Activated CD8-positive, alpha-beta memory T cell treated with anti-CD3 and anti-CD28 coated beads for 36 hours (primary cell): Measurements from ENCODE around the gene SLC25A3. TPM values are rescaled to one million over a fixed set of nuclear protein-coding genes. Genes with fewer than 3 reads are reported as not detected.

Source experiments
- CTCF ChIA-PET: fragments of 350-600 bp; sonication (Branson Sonifier 250); formaldehyde crosslinking; loops from one replicate; lab custom pipeline; 2021; ENCODE audit warnings: antibody characterized with exemption; lab: Charles Lee
- POLR2A ChIA-PET: fragments of 350-600 bp; sonication (Branson Sonifier 250); formaldehyde crosslinking; loops from one replicate; lab custom pipeline; 2021; ENCODE audit warnings: antibody characterized with exemption; lab: Charles Lee
- total RNA-seq, 2 experiments: library from RNA; stranded (reverse); gene quantifications; one replicate each; pipeline ENCODE4 v1.2.3, GENCODE V29; 2021

SLC25A3 gene
- total RNA-seq, 2 experiments from 2014 or later: 668 to 692 TPM

DNA sequence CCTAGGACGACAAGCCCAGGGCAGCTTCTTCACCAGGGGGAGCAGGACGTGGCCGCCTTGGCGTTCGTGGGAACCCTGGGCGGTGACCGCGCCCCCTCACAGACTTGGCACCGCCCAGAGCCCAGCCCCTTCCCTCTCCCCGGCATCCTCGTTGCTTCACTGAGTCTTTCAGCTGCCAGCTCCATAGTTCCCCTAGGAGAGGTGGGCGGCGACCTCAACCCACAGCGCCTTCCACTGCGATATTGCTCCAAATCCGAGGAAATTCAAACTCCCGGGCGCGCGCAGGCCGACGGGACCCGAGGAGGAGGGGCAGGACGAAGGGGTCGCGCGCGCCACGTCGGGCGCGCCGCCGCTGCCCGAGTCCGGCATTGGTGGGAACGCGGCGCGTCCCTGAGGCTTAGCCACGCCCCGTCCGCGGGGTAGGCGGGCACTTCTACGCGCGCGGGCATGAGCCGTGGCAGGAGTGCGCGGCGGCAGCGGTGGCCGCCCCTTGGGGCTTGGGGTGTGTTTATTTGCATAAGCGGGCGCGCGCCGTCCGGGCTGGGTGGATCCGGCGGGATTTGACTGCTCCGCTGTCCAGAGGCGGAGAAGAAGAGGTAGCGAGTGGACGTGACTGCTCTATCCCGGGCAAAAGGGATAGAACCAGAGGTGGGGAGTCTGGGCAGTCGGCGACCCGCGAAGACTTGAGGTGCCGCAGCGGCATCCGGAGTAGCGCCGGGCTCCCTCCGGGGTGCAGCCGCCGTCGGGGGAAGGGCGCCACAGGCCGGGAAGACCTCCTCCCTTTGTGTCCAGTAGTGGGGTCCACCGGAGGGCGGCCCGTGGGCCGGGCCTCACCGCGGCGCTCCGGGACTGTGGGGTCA lies 51.5 kb downstream of the SLC25A3 start, which contains the start of the genes APAF1 and IKBIP:
TSS of gene APAF1 (plus strand) at position 579 of the 860 bp plus-strand sequence. CDS start 3,070 bp downstream, outside the sequence.
TSS of gene IKBIP (minus strand) at position 77 of the 860 bp plus-strand sequence. CDS start 87 bp downstream, outside the sequence.
- CTCF ChIA-PET: interaction anchor here (1.3 kb wide), 1 partner anchor 51 kb away, joined by 6 read pairs; the partner anchor contains the start of gene SLC25A3
- POLR2A ChIA-PET: interaction anchor here (0.8 to 2.2 kb wide), 7 partner anchors 49 to 1622 kb away, joined by 3 to 13 read pairs (median 4); partner anchors contain the start of genes DEPDC4, SCYL2, SLC25A3 and TMPO

DNA sequence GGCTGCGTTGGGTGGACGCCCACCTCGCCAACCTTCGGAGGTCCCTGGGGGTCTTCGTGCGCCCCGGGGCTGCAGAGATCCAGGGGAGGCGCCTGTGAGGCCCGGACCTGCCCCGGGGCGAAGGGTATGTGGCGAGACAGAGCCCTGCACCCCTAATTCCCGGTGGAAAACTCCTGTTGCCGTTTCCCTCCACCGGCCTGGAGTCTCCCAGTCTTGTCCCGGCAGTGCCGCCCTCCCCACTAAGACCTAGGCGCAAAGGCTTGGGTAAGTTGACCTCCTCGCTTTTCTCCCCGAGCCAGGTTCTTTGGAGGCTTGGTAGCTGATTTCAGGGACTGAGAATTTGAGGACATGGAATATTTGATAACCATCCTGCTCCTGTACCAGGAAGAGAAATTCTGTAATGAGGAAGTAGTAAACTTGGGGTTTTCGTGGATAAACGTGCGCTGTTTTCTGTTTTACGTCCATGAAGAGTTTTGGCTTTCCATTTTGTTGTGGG lies 52.1 kb downstream of the SLC25A3 start:
- ChIA-PET CTCF (interaction anchor here (0.6 to 0.7 kb wide), 2 partner anchors 23 to 82 kb away, joined by 3 read pairs; no protein-coding TSS in a partner anchor), POLR2A (no interaction called here)

DNA sequence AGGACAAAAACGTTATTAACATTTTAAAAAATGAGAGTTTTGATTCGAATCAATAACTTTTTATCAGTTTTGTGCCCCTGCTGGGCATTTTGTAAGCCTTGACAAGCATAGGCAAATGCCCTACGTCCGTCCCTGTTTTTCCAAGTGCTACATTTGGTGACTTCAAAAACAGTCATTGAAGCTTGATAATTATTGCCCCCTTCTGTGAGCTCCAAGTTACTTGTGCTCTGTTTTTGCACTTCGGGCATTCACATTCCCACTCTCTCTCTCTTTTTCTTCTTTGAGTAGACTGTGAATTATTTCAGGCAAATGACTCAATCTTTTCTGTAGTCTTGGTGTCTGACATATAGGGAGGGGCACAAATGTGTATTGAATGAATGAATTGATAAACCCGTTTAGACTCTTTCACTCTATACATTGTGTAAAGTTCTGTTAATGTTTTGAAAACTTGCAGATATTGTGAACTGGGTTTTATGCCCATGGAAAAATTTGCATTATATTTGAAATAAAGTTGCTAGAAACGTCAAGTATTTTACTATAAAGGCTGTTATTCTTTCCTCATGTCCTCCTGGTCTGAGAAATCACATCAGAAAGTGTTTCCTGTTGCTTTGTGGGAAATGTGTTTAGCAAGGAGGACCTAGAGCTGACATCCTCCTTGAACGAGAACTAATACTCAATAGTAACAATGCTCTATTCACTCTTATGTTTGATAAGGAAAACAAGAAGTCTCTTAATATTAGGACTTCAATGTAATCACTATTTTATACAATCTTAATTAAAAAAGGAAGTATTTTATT lies 53.0 kb downstream of the SLC25A3 start:
- CTCF ChIA-PET: interaction anchor here (0.6 to 0.7 kb wide), 2 partner anchors 23 to 82 kb away, joined by 3 read pairs; no protein-coding TSS in a partner anchor
- POLR2A ChIA-PET: no interaction called here

DNA sequence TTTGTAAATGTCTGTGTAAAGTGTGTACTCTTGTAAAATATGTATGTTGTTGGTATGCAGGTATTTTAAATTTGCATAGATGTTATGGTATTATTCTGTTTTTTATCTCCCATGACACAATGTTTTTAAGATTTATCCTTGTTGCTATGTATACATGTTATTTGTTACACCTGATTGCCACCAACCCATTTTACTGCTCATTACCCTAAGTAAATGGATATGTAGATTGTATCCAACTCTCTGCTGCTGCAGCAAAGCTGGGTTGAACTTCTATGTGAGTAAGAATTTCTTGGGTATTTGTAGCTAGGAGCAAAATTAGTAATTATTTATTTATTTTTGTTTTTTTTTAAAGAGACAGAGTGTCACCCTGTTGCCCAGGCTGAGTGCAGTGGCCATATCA lies 57.8 kb downstream of the SLC25A3 start:
- ChIA-PET CTCF (interaction anchor here (1.9 kb wide), 1 partner anchor 85 kb away, joined by 4 read pairs; no protein-coding TSS in a partner anchor), POLR2A (no interaction called here)

DNA sequence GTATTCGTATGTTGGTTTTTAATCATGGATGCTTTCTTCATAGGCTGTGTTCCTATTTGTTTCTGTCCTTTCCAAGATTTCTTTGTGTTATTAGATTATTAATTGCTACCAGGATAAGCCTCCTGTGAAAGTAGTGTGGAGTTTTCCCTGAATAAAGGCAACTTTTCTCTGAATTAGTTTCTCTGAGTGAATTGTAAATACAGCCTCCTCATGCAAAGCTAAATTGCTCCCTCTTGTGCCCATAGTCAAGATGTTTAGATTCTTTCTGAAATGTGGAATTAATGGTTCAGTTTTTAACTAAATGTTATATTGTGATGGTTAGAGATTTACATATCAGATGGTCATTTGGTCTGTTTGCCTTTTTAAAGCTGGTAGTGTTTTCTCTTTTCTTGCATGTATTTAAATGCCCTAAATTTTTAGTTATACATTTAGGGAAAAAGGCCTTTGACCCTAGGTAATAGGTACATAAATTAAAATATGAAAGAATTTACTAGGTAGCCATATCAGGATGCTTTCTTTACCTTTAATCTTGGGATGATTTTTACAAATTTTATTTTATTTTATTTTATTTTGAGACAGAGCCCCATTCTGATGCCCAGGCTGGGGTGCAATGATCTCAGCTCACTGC lies 60.5 kb downstream of the SLC25A3 start:
- CTCF ChIA-PET: interaction anchor here (0.8 to 1.1 kb wide), 3 partner anchors 9 to 87 kb away, joined by 3 to 8 read pairs (median 3); no protein-coding TSS in a partner anchor
- POLR2A ChIA-PET: interaction anchor here (1.2 kb wide), 1 partner anchor 10 kb away, joined by 3 read pairs; no protein-coding TSS in a partner anchor

Other genes with a start within 250 kb of the SLC25A3 start
- 100 to 1,000 TPM; 268 to 277 TPM for gene TMPO, start 78.1 kb upstream of the SLC25A3 start, total RNA-seq
- 10 to 100 TPM; 33.6 to 35.2 TPM for gene IKBIP, start 51.1 kb downstream of the SLC25A3 start, total RNA-seq
- gene APAF1, start 51.6 kb downstream of the SLC25A3 start, total RNA-seq: 10 to 100 TPM; 13.0 to 14.7 TPM